GM23338 (cell line): Measurements from ENCODE around the gene KIF3B.

Experiments
- EZH2 ChIP-seq: fragments of 200-600 bp; sonication (generic); IDR thresholded peaks from one replicate; pipeline ENCODE4 v1.8.0; 2017; ENCODE audit warnings: antibody characterized with exemption, mild to moderate bottlenecking, low read depth; ENCODE audit not compliant: unreplicated experiment
- EZH2phosphoT487 ChIP-seq: fragments of 200-600 bp; sonication (generic); IDR thresholded peaks from one replicate; pipeline ENCODE4 v1.8.1; 2018; ENCODE audit warnings: antibody characterized with exemption; ENCODE audit not compliant: unreplicated experiment
- NANOG ChIP-seq: IDR thresholded peaks from 2 replicates; pipeline ENCODE4 v1.6.1; 2016; ENCODE audit warnings: antibody characterized with exemption, borderline replicate concordance
- ZNF331 ChIP-seq: fragments of 250-450 bp; sonication (Bioruptor Pico); IDR thresholded peaks from 2 replicates; pipeline ENCODE4 v1.5.0; 2020; ENCODE audit warnings: low read depth, mild to moderate bottlenecking, moderate library complexity
- TF ChIP-seq, protein P1 (sequence below), 2 experiments: fragments of 200-600 bp in 1 of 2; sonication (generic) in 1 of 2; conservative IDR thresholded peaks; 2 replicates each; pipeline versions ENCODE4 v1.5.1 to v1.6.1; 2016 to 2017; ENCODE audit warnings: antibody characterized with exemption in 2 of 2, low read depth in 2 of 2, mild to moderate bottlenecking in 2 of 2, moderate library complexity in 1 of 2
- TF ChIP-seq, protein P2 (sequence below): IDR thresholded peaks from one replicate; pipeline ENCODE4 v1.6.1; 2018; ENCODE audit warnings: antibody characterized with exemption; ENCODE audit not compliant: unreplicated experiment

- TF ChIP-seq, protein P1, sequence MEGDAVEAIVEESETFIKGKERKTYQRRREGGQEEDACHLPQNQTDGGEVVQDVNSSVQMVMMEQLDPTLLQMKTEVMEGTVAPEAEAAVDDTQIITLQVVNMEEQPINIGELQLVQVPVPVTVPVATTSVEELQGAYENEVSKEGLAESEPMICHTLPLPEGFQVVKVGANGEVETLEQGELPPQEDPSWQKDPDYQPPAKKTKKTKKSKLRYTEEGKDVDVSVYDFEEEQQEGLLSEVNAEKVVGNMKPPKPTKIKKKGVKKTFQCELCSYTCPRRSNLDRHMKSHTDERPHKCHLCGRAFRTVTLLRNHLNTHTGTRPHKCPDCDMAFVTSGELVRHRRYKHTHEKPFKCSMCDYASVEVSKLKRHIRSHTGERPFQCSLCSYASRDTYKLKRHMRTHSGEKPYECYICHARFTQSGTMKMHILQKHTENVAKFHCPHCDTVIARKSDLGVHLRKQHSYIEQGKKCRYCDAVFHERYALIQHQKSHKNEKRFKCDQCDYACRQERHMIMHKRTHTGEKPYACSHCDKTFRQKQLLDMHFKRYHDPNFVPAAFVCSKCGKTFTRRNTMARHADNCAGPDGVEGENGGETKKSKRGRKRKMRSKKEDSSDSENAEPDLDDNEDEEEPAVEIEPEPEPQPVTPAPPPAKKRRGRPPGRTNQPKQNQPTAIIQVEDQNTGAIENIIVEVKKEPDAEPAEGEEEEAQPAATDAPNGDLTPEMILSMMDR (conservative IDR thresholded peaks at IDR 0.05; ENCODE audit: low read depth in 2 of 2) = no peak
- no peak for TF ChIP-seq EZH2
- no peak for TF ChIP-seq NANOG
- TF ChIP-seq ZNF331 (CRISPR knock-in tag) = no peak
- TF ChIP-seq, protein P2, sequence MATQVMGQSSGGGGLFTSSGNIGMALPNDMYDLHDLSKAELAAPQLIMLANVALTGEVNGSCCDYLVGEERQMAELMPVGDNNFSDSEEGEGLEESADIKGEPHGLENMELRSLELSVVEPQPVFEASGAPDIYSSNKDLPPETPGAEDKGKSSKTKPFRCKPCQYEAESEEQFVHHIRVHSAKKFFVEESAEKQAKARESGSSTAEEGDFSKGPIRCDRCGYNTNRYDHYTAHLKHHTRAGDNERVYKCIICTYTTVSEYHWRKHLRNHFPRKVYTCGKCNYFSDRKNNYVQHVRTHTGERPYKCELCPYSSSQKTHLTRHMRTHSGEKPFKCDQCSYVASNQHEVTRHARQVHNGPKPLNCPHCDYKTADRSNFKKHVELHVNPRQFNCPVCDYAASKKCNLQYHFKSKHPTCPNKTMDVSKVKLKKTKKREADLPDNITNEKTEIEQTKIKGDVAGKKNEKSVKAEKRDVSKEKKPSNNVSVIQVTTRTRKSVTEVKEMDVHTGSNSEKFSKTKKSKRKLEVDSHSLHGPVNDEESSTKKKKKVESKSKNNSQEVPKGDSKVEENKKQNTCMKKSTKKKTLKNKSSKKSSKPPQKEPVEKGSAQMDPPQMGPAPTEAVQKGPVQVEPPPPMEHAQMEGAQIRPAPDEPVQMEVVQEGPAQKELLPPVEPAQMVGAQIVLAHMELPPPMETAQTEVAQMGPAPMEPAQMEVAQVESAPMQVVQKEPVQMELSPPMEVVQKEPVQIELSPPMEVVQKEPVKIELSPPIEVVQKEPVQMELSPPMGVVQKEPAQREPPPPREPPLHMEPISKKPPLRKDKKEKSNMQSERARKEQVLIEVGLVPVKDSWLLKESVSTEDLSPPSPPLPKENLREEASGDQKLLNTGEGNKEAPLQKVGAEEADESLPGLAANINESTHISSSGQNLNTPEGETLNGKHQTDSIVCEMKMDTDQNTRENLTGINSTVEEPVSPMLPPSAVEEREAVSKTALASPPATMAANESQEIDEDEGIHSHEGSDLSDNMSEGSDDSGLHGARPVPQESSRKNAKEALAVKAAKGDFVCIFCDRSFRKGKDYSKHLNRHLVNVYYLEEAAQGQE = no peak
- no peak for TF ChIP-seq EZH2phosphoT487
Measured at GRCh38 chr20:32233286-32233685, 44.2 kb upstream of the KIF3B start.
